Vagina (tissue), 2 donors: ENCODE data around the gene VAV3.

ENCODE experiments used
- POLR2A ChIP-seq, 2 donors: fragments of 450-650 bp; IDR thresholded peaks; one replicate each; pipeline ENCODE4 v1.6.1; 2017; ENCODE audit warnings: antibody characterized with exemption in 2 of 2, mild to moderate bottlenecking in 2 of 2, moderate library complexity in 2 of 2
- TF ChIP-seq, protein P1 (sequence below), 3 experiments: fragments of 450-650 bp in 2 of 3; fragments of 200-600 bp in 1 of 3; sonication (generic) in 1 of 3; IDR thresholded peaks; one replicate each; pipeline ENCODE4 v1.5.1; 2017 to 2019; ENCODE audit warnings: antibody characterized with exemption in 3 of 3, mild to moderate bottlenecking in 2 of 3, moderate library complexity in 2 of 3

DNA sequence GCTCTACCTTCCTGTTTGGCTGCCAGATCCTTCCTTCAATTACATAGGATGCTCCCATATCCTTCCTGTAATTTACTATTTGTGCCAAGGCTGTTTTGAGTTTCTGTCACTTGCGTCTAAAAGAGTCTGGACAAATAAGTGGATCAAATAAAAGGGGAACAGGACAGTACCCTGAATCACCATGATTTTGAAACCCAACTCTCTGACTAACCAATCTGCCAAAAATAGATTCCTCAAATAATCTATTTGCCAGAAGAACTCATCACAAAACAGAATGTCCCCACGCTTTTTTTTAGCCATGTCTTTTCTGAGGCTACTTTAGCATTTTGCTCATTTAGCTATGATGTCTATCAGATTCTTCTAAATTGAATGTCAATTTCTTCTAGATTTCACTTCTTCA lies 431.5 kb downstream of the VAV3 start:
- TF ChIP-seq POLR2A (IDR thresholded peaks at IDR 0.05): no peak
- TF ChIP-seq, protein P1, sequence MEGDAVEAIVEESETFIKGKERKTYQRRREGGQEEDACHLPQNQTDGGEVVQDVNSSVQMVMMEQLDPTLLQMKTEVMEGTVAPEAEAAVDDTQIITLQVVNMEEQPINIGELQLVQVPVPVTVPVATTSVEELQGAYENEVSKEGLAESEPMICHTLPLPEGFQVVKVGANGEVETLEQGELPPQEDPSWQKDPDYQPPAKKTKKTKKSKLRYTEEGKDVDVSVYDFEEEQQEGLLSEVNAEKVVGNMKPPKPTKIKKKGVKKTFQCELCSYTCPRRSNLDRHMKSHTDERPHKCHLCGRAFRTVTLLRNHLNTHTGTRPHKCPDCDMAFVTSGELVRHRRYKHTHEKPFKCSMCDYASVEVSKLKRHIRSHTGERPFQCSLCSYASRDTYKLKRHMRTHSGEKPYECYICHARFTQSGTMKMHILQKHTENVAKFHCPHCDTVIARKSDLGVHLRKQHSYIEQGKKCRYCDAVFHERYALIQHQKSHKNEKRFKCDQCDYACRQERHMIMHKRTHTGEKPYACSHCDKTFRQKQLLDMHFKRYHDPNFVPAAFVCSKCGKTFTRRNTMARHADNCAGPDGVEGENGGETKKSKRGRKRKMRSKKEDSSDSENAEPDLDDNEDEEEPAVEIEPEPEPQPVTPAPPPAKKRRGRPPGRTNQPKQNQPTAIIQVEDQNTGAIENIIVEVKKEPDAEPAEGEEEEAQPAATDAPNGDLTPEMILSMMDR (IDR thresholded peaks at IDR 0.05): no peak
